IPS DF 6.9 (cell line): ENCODE data around the gene TXNIP.

Experiments used
- DNase-seq: peaks from one replicate; pipeline ENCODE4 v3.0.0-alpha.2; 2013; ENCODE audit warnings: low read depth, low spot score
- H3K27ac ChIP-seq: one replicate; pipeline ENCODE4 v1.5.1; 2013; ENCODE audit warnings: low read length, control low read depth
- H3K27me3 ChIP-seq: 2 replicates; pipeline ENCODE4 v1.6.1; 2013; ENCODE audit warnings: mild to moderate bottlenecking, low read length; ENCODE audit not compliant: control insufficient read depth, insufficient read depth
- H3K36me3 ChIP-seq: 2 replicates; pipeline ENCODE4 v1.6.1; 2013; ENCODE audit warnings: low read length; ENCODE audit not compliant: control insufficient read depth, insufficient read depth
- H3K4me1 ChIP-seq: 2 replicates; pipeline ENCODE4 v1.6.1; 2013; ENCODE audit warnings: low read length; ENCODE audit not compliant: control insufficient read depth, insufficient read depth
- H3K4me3 ChIP-seq: 2 replicates; pipeline ENCODE4 v1.5.1; 2013; ENCODE audit warnings: mild to moderate bottlenecking, low read length
- H3K9me3 ChIP-seq: 2 replicates; pipeline ENCODE4 v1.6.1; 2013; ENCODE audit warnings: low read length, inconsistent platforms; ENCODE audit not compliant: control insufficient read depth, insufficient read depth
- WGBS: extraction: QIAGEN DNeasy Blood & Tissue Kit; methylation state at CpG from one replicate; pipeline ENCODE4 v1.1.7; 2013; ENCODE audit warnings: mixed read lengths, missing lambda C conversion rate; ENCODE audit not compliant: insufficient read length, insufficient coverage; 5-methylcytosine and 5-hydroxymethylcytosine counted together

TXNIP gene

GRCh38 chr1:145985129-145985501, 11.3 kb downstream of the TXNIP start:
- no CpG with 5 or more reads among the region's 2 CpGs for WGBS

GRCh38 chr1:145983960-145984830, 12.2 kb downstream of the TXNIP start:
- Histone ChIP-seq H3K4me1 (peaks cover 4% of the 10 kb centered on the region; the same call in 1 of the 2 replicates), H3K36me3 (no peaks in the 10 kb centered on the region), H3K27me3 (no peaks in the 10 kb centered on the region), H3K27ac (no peak overlapping the region), H3K4me3 (no peak overlapping the region), H3K9me3 (no peaks in the 10 kb centered on the region)
- no CpG with 5 or more reads among the region's 12 CpGs for WGBS
- no peak for DNase-seq

More at GRCh38 chr1:145985129-145985501, 11.3 kb downstream of the TXNIP start:
- Histone ChIP-seq H3K9me3 (no peaks in the 10 kb centered on the region), H3K4me1 (peaks cover 4% of the 10 kb centered on the region; the same call in 1 of the 2 replicates), H3K36me3 (no peaks in the 10 kb centered on the region), H3K27ac (no peak overlapping the region), H3K4me3 (no peak overlapping the region), H3K27me3 (no peaks in the 10 kb centered on the region)
- no peak for DNase-seq

GRCh38 chr1:145983206-145983675, 13.1 kb downstream of the TXNIP start:
- no peaks in the 10 kb centered on the region for H3K27me3 ChIP-seq
- no CpG with 5 or more reads among the region's 1 CpG for WGBS
- H3K9me3 ChIP-seq: no peaks in the 10 kb centered on the region
- H3K4me3 ChIP-seq: no peak overlapping the region
- H3K36me3 ChIP-seq: no peaks in the 10 kb centered on the region
- peaks cover 4% of the 10 kb centered on the region; the same call in 1 of the 2 replicates for H3K4me1 ChIP-seq
- no peak overlapping the region for H3K27ac ChIP-seq
- DNase-seq: no peak

- no peaks in the 10 kb centered on the region for H3K27me3 ChIP-seq
- peaks cover 4% of the 10 kb centered on the region; the same call in 1 of the 2 replicates for H3K4me1 ChIP-seq
- no peak overlapping the region for H3K4me3 ChIP-seq
- no peaks in the 10 kb centered on the region for H3K36me3 ChIP-seq
- H3K9me3 ChIP-seq: no peaks in the 10 kb centered on the region
- WGBS: no CpG with 5 or more reads among the region's 6 CpGs
- no peak for DNase-seq
- no peak overlapping the region for H3K27ac ChIP-seq
Observed at GRCh38 chr1:145982010-145982723, 14.2 kb downstream of the TXNIP start.

GRCh38 chr1:145980457-145980994, 15.9 kb downstream of the TXNIP start:
- no peak overlapping the region for H3K27ac ChIP-seq
- peaks cover 6% of the 10 kb centered on the region; the same call in 1 of the 2 replicates for H3K4me1 ChIP-seq
- H3K4me3 ChIP-seq: no peak overlapping the region
- no peaks in the 10 kb centered on the region for H3K36me3 ChIP-seq
- DNase-seq: no peak
- H3K9me3 ChIP-seq: no peaks in the 10 kb centered on the region
- H3K27me3 ChIP-seq: no peaks in the 10 kb centered on the region
- WGBS: no CpG with 5 or more reads among the region's 1 CpG

GRCh38 chr1:145979746-145980456, 16.5 kb downstream of the TXNIP start:
- no peak for DNase-seq
- H3K27me3 ChIP-seq: no peaks in the 10 kb centered on the region
- H3K4me1 ChIP-seq: peaks cover 1% of the 10 kb centered on the region; the same call in 1 of the 2 replicates
- H3K9me3 ChIP-seq: no peaks in the 10 kb centered on the region
- H3K36me3 ChIP-seq: no peaks in the 10 kb centered on the region
- no peak overlapping the region for H3K4me3 ChIP-seq
- H3K27ac ChIP-seq: no peak overlapping the region
- no CpG with 5 or more reads among the region's 7 CpGs for WGBS

- WGBS: no CpG with 5 or more reads among the region's 9 CpGs
- Histone ChIP-seq H3K27me3 (no peaks in the 10 kb centered on the region), H3K36me3 (no peaks in the 10 kb centered on the region), H3K4me1 (peaks cover 1% of the 10 kb centered on the region; the same call in 1 of the 2 replicates), H3K4me3 (no peak overlapping the region), H3K9me3 (no peaks in the 10 kb centered on the region), H3K27ac (peak overlapping the region; percentile 14)
- DNase-seq: peak; percentile 97
Observed at GRCh38 chr1:145978854-145979745, 17.3 kb downstream of the TXNIP start.

- Histone ChIP-seq H3K4me1 (peaks cover 1% of the 10 kb centered on the region; the same call in 1 of the 2 replicates), H3K4me3 (no peak overlapping the region), H3K27me3 (no peaks in the 10 kb centered on the region), H3K36me3 (no peaks in the 10 kb centered on the region), H3K9me3 (no peaks in the 10 kb centered on the region), H3K27ac (peak overlapping the region; percentile 14)
- DNase-seq: no peak
Observed at GRCh38 chr1:145978471-145978853, 17.9 kb downstream of the TXNIP start.
